GM12891 (cell line): ENCODE measurements around the gene EIF5A.

ENCODE experiments used
- DNase-seq: peaks from one replicate; pipeline ENCODE4 v3.0.0; 2011; ENCODE audit warnings: low spot score; ENCODE audit not compliant: insufficient read length
- FAIRE-seq: peaks from 2 replicates; lab custom pipeline; 2011; peaks lifted over from hg19 to GRCh38; lab: Jason Lieb, UNC
- PAX5 ChIP-seq: IDR thresholded peaks from 2 replicates; pipeline ENCODE4 v1.6.1; 2011; ENCODE audit warnings: low read length, moderate library complexity, mild to moderate bottlenecking; ENCODE audit not compliant: insufficient read depth, severe bottlenecking
- POLR2A ChIP-seq: IDR thresholded peaks from 2 replicates; pipeline ENCODE4 v1.6.1; 2011; ENCODE audit warnings: low read depth, low read length, control low read depth
- POLR2AphosphoS5 ChIP-seq: IDR thresholded peaks from 2 replicates; pipeline ENCODE4 v1.6.1; 2011; ENCODE audit warnings: low read depth, low read length, control low read depth
- POU2F2 ChIP-seq: IDR thresholded peaks from 2 replicates; pipeline ENCODE4 v1.6.1; 2011; ENCODE audit warnings: low read depth, mild to moderate bottlenecking, control low read depth, low read length, moderate library complexity
- SPI1 ChIP-seq: IDR thresholded peaks from 2 replicates; pipeline ENCODE4 v1.6.1; 2011; ENCODE audit warnings: low read depth, low read length, control low read depth
- TAF1 ChIP-seq: IDR thresholded peaks from 2 replicates; pipeline ENCODE4 v1.6.1; 2011; ENCODE audit warnings: low read depth, low read length, control low read depth

EIF5A gene

GRCh38 chr17:7262935-7263800 is 44.3 kb upstream of the EIF5A start:
- no peak for FAIRE-seq
- DNase-seq = no peak
- no peak for TF ChIP-seq POLR2A
- TF ChIP-seq TAF1 = no peak
- no peak for TF ChIP-seq POLR2AphosphoS5
- TF ChIP-seq PAX5 = no peak
- no peak for TF ChIP-seq SPI1
- no peak for TF ChIP-seq POU2F2

DNA sequence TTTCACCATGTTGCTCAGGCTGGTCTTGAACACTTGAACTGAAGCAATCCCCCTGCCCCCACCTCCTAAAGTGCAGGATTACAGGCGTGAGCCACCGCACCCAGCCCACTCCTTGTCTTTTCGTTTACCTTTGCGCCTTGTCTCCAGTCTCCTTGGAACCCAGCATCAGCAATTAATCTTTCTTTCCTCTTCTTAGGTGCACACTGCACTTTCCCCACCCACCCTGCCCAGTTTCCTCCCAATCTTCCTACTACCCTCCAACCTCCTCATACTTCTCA is 43.7 kb upstream of the EIF5A start:
- FAIRE-seq (no peak), DNase-seq (no peak)
- TF ChIP-seq POU2F2 (no peak), PAX5 (no peak), POLR2AphosphoS5 (no peak), SPI1 (no peak), TAF1 (no peak), POLR2A (no peak)

GRCh38 chr17:7266784-7267183 is 40.6 kb upstream of the EIF5A start:
- DNase-seq = no peak
- TF ChIP-seq TAF1 = no peak
- TF ChIP-seq POU2F2 = no peak
- TF ChIP-seq PAX5 = no peak
- no peak for TF ChIP-seq SPI1
- no peak for TF ChIP-seq POLR2AphosphoS5
- TF ChIP-seq POLR2A = no peak
- FAIRE-seq = no peak

GRCh38 chr17:7279448-7279847 is 28.0 kb upstream of the EIF5A start:
- TF ChIP-seq POLR2A (no peak), POU2F2 (no peak), TAF1 (no peak), POLR2AphosphoS5 (no peak), SPI1 (no peak), PAX5 (no peak)
- DNase-seq = no peak
- FAIRE-seq = no peak

DNA sequence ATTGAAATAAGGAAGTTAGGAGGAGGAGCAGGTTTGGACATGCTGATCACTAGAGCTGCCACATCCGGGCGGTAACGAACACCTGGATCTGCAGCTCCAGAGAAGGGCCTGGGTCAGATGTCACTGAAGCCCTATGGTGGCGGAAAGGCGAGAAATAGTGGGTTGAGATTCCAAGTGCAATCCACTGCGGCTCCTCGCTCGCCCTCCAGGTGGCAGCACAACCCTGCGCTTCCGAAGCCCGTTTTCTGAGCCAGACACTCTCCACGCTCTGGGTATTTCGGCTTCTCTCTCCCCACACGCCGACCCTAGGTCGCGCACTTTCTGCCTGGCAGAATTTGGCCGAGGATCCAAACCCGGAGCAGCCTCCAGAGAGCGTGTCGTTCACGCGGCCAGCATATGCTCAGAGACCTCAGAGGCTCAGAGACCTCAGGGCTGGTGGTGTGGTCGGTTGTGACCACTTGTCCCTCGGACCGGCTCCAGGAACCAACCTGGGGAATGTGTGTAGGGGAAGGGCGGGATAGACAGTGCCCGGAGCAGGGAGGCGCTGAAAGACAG is 26.8 kb upstream of the EIF5A start:
- FAIRE-seq (peak; percentile 97), DNase-seq (peak; percentile 85)
- no peak for TF ChIP-seq SPI1
- TF ChIP-seq POU2F2 = no peak
- TF ChIP-seq PAX5 = peak; percentile 45
- no peak for TF ChIP-seq POLR2A

- DNase-seq = peak; percentile 98
- TF ChIP-seq SPI1 (no peak), POU2F2 (no peak), POLR2AphosphoS5 (no peak), POLR2A (no peak), PAX5 (no peak), TAF1 (no peak)
- peak; percentile 91 for FAIRE-seq
Observed at GRCh38 chr17:7281074-7281952, 26.1 kb upstream of the EIF5A start, which contains the start of gene SLC2A4. Gene SLC2A4, plus strand, starts transcription at chr17:7281718. Its CDS starts 217 bp downstream, at chr17:7281935.

DNA sequence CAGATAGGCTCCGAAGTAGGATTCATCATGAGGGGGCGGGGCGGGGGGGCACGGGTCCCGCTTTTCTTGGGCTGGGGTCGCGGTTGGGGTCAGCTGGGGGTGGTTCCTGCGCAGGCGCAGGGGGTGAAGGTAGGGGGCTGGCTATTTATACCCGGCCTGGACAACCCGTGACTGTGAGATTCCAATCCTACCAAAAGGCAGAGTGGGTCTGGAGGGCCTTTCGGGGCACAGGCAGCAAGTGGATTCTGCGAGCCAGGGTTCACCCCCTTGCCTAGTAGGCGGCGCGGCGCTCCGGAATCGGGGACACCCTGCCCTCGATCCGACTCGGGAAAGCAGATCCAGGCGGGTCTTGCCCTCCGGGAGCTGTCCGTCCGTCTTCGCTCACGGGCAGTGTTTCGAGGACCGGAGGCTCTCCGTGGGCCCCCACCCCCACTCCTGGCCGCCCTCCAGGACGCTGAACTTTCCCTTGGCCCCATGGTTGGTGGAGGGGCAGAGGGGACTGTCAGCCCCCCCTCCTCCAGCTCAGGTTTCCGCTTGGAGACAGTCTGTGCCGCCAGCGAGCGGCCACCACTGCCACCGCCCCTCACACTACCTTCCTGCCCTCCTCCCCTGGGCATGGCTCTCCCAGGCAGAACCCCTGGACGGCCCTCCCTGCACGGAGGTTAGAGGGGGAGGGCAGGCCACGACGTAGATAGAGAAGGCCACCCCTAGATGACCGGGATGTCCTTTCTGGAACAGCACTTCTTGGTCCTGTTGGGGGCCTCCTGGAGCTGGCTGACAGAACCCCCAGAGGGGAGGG is 25.3 kb upstream of the EIF5A start:
- no peak for TF ChIP-seq PAX5
- TF ChIP-seq TAF1 = no peak
- no peak for TF ChIP-seq SPI1
- no peak for TF ChIP-seq POLR2AphosphoS5
- DNase-seq = no peak
- FAIRE-seq = no peak

- TF ChIP-seq SPI1 (no peak), POLR2AphosphoS5 (no peak), POU2F2 (no peak), TAF1 (no peak), PAX5 (no peak)
- DNase-seq (no peak), FAIRE-seq (no peak)
Observed at GRCh38 chr17:7282752-7283321, 24.6 kb upstream of the EIF5A start.
